PC-9 (cell line): ENCODE results near the gene UHRF1. TPM values are rescaled to one million over a fixed set of nuclear protein-coding genes. Genes with fewer than 3 reads are reported as not detected.

Source experiments
- BruUV-seq: library from RNA; stranded (reverse); fragments of 400-500 nt; replicated peaks from 2 replicates; lab custom pipeline; 2021; lab: Mats Ljungman, UMichigan
- CTCF ChIA-PET: fragments of 300-600 bp; sonication (Branson Sonifier 250); formaldehyde crosslinking; loops from one replicate; lab custom pipeline; 2022; ENCODE audit warnings: antibody characterized with exemption; lab: Charles Lee
- POLR2A ChIA-PET: fragments of 300-600 bp; sonication (Branson Sonifier 250); formaldehyde crosslinking; loops from one replicate; lab custom pipeline; 2022; ENCODE audit warnings: antibody characterized with exemption; ENCODE audit not compliant: unreplicated experiment; lab: Charles Lee
- DNase-seq, 2 experiments: peaks; one replicate each; pipeline versions ENCODE4 v3.0.0 to v3.0.0-alpha.2; 2015 to 2022; ENCODE audit warnings: mixed read lengths in 1 of 2
- H2AFZ ChIP-seq: fragments of 200-600 bp; sonication (generic); 2 replicates; pipeline ENCODE4 v1.8.1; 2017; ENCODE audit warnings: antibody characterized with exemption
- H3F3A ChIP-seq: fragments of 200-600 bp; sonication (generic); 2 replicates; pipeline ENCODE4 v1.8.1; 2017; ENCODE audit warnings: antibody characterized with exemption, mild to moderate bottlenecking, low read depth; ENCODE audit not compliant: insufficient read depth
- H3K27ac ChIP-seq: fragments of 200-600 bp; sonication (generic); 2 replicates; pipeline ENCODE4 v1.6.1; 2016; ENCODE audit warnings: mixed run types
- H3K27me3 ChIP-seq: fragments of 200-600 bp; sonication (generic); 2 replicates; pipeline ENCODE4 v1.6.1; 2016; ENCODE audit warnings: low read depth, mixed run types; ENCODE audit not compliant: insufficient read depth
- H3K36me3 ChIP-seq: fragments of 200-600 bp; sonication (generic); 2 replicates; pipeline ENCODE4 v1.6.1; 2016; ENCODE audit warnings: low read depth, mixed run types
- H3K4me1 ChIP-seq: fragments of 200-600 bp; sonication (generic); replicated peaks from 2 replicates; pipeline ENCODE4 v1.6.1; 2016; ENCODE audit warnings: mixed run types; ENCODE audit not compliant: insufficient read depth
- H3K4me2 ChIP-seq: fragments of 200-600 bp; sonication (generic); 2 replicates; pipeline ENCODE4 v1.6.1; 2017; ENCODE audit warnings: mixed run types
- H3K4me3 ChIP-seq: fragments of 200-600 bp; sonication (generic); 2 replicates; pipeline ENCODE4 v1.6.1; 2016; ENCODE audit warnings: mixed run types
- H3K79me2 ChIP-seq: fragments of 200-600 bp; sonication (generic); 2 replicates; pipeline ENCODE4 v1.6.1; 2017; ENCODE audit warnings: low read depth, mixed run types
- H3K9me2 ChIP-seq: fragments of 200-600 bp; sonication (generic); 2 replicates; pipeline ENCODE4 v1.8.1; 2017; ENCODE audit warnings: mild to moderate bottlenecking; ENCODE audit not compliant: insufficient read depth
- H3K9me3 ChIP-seq: fragments of 200-600 bp; sonication (generic); 2 replicates; pipeline ENCODE4 v1.8.1; 2016; ENCODE audit warnings: low read depth; ENCODE audit not compliant: insufficient read depth
- H4K20me1 ChIP-seq: fragments of 200-600 bp; sonication (generic); 2 replicates; pipeline ENCODE4 v1.8.1; 2017; ENCODE audit not compliant: insufficient read depth
- CTCF ChIP-seq: fragments of 200-600 bp; sonication (generic); conservative IDR thresholded peaks from 2 replicates; pipeline ENCODE4 v1.6.1; 2017; ENCODE audit warnings: mixed run types, antibody characterized with exemption, mild to moderate bottlenecking, moderate library complexity
- EZH2 ChIP-seq: fragments of 200-600 bp; sonication (generic); IDR thresholded peaks from 2 replicates; pipeline ENCODE4 v1.8.0; 2017; ENCODE audit warnings: antibody characterized with exemption, low read depth
- intact Hi-C: fragments of 100-400 bp; cut with micrococcal nuclease; formaldehyde crosslinking; loops from one replicate; pipeline ENCODE4 v1.10.0; 2022; ENCODE audit not compliant: unreplicated experiment
- total RNA-seq: library from RNA; stranded (reverse); gene quantifications from 2 replicates; pipeline ENCODE4 v1.2.3, GENCODE V29; 2021

UHRF1 gene
- total RNA-seq, 1 experiment from 2014 or later = 61.4 TPM

- no peaks in the 10 kb centered on the region for H3K9me3 ChIP-seq
- POLR2A ChIA-PET = no interaction called here
- H3K27ac ChIP-seq = no peak overlapping the region
- BruUV-seq = no TSS peak
- H3K4me1 ChIP-seq = peaks cover 18% of the 10 kb centered on the region
- intact Hi-C loops = no loop called here
- H3K4me3 ChIP-seq = no peak overlapping the region
- no peak overlapping the region for H3K4me2 ChIP-seq
- TF ChIP-seq CTCF = no peak
- TF ChIP-seq EZH2 = no peak
- no peaks in the 10 kb centered on the region for H3K27me3 ChIP-seq
- peaks cover 13% of the 10 kb centered on the region for H3K79me2 ChIP-seq
- no peaks in the 10 kb centered on the region for H4K20me1 ChIP-seq
- H2AFZ ChIP-seq = no peak overlapping the region
- no peaks in the 10 kb centered on the region for H3K36me3 ChIP-seq
- no peaks in the 10 kb centered on the region for H3K9me2 ChIP-seq
- peaks cover 19% of the 10 kb centered on the region; the same call in 1 of the 2 replicates for H3F3A ChIP-seq
- no peak for DNase-seq
- CTCF ChIA-PET = no interaction called here
These were observed 94.5 kb downstream of the UHRF1 start for GRCh38 chr19:5003781-5004180.

GRCh38 chr19:5005096-5005495 lies 95.8 kb downstream of the UHRF1 start:
- Histone ChIP-seq H3K27ac (no peak overlapping the region), H2AFZ (no peak overlapping the region), H3K79me2 (peaks cover 13% of the 10 kb centered on the region), H4K20me1 (no peaks in the 10 kb centered on the region), H3K9me3 (no peaks in the 10 kb centered on the region), H3K4me3 (no peak overlapping the region), H3K36me3 (no peaks in the 10 kb centered on the region), H3K9me2 (no peaks in the 10 kb centered on the region), H3K27me3 (no peaks in the 10 kb centered on the region), H3K4me1 (peaks cover 18% of the 10 kb centered on the region), H3F3A (peaks cover 19% of the 10 kb centered on the region; the same call in 1 of the 2 replicates), H3K4me2 (no peak overlapping the region)
- CTCF ChIA-PET = interaction anchor here (0.6 kb wide), 2 partner anchors 8 to 12 kb away, joined by 5 to 8 read pairs; no protein-coding TSS in a partner anchor
- intact Hi-C loops = no loop called here
- TF ChIP-seq EZH2 = no peak
- no peak for TF ChIP-seq CTCF
- DNase-seq = no peak
- POLR2A ChIA-PET = interaction anchor here (0.6 kb wide), 1 partner anchor 823 kb away, joined by 3 read pairs; no protein-coding TSS in a partner anchor
- BruUV-seq = no TSS peak

GRCh38 chr19:5006201-5006600 lies 96.9 kb downstream of the UHRF1 start:
- Histone ChIP-seq H3K79me2 (peaks cover 13% of the 10 kb centered on the region), H3K9me3 (no peaks in the 10 kb centered on the region), H3K27me3 (no peaks in the 10 kb centered on the region), H3F3A (peaks cover 17% of the 10 kb centered on the region; the same call in 1 of the 2 replicates), H3K9me2 (no peaks in the 10 kb centered on the region), H2AFZ (no peak overlapping the region), H3K4me1 (peaks cover 18% of the 10 kb centered on the region), H3K27ac (no peak overlapping the region), H3K36me3 (no peaks in the 10 kb centered on the region), H3K4me2 (no peak overlapping the region), H3K4me3 (no peak overlapping the region), H4K20me1 (no peaks in the 10 kb centered on the region)
- no peak for TF ChIP-seq EZH2
- TF ChIP-seq CTCF = no peak
- BruUV-seq = no TSS peak
- ChIA-PET CTCF (interaction anchor here (0.7 kb wide), 1 partner anchor 122 kb away, joined by 4 read pairs; no protein-coding TSS in a partner anchor), POLR2A (no interaction called here)
- no peak for DNase-seq
- intact Hi-C loops = no loop called here
